ENCODE results near the gene PTGER2. TPM values are rescaled to one million over a fixed set of nuclear protein-coding genes. Genes with fewer than 3 reads are reported as not detected.

The PTGER2 gene
- total RNA-seq, 3 donors from 2014 or later = 1.8 to 5.9 (median 4.9) TPM

DNA sequence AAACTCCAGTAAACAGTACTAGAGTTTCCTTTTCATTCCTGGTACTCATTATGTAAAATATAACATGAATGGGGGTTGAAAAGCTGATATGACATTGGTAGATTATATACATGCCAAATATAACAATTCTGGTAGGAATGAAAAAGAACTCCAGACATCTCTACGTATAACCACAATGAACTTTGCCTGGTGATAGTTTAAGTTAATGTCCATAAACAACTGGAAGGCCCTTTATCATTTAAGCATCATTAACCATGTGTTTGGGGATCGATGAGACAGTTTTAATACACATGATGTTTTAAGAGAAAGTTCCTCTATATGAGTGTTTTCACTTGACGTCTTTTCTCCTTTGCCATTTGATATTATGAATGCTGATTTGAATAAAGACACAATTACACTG, 5.8 kb downstream of the PTGER2 start:
- Histone ChIP-seq H3K4me1 (no peaks in the 10 kb centered on the region), H3K27me3 (no peaks in the 10 kb centered on the region), H3K27ac (no peak overlapping the region), H3K4me3 (no peak overlapping the region), H3K36me3 (no peaks in the 10 kb centered on the region), H3K9me3 (peaks cover 0 to 9% of the 10 kb centered on the region in 2 donors)
- intact Hi-C loops (cut with DNase I; ENCODE audit: low total_unique reads) = no loop called here
- TF ChIP-seq POLR2AphosphoS5 (IDR thresholded peaks at IDR 0.05) = no peak
- TF ChIP-seq, protein P1, sequence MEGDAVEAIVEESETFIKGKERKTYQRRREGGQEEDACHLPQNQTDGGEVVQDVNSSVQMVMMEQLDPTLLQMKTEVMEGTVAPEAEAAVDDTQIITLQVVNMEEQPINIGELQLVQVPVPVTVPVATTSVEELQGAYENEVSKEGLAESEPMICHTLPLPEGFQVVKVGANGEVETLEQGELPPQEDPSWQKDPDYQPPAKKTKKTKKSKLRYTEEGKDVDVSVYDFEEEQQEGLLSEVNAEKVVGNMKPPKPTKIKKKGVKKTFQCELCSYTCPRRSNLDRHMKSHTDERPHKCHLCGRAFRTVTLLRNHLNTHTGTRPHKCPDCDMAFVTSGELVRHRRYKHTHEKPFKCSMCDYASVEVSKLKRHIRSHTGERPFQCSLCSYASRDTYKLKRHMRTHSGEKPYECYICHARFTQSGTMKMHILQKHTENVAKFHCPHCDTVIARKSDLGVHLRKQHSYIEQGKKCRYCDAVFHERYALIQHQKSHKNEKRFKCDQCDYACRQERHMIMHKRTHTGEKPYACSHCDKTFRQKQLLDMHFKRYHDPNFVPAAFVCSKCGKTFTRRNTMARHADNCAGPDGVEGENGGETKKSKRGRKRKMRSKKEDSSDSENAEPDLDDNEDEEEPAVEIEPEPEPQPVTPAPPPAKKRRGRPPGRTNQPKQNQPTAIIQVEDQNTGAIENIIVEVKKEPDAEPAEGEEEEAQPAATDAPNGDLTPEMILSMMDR (IDR thresholded peaks at IDR 0.05) = no peak
- DNase-seq (ENCODE audit: low spot score in 2 of 2) = no peak

DNA sequence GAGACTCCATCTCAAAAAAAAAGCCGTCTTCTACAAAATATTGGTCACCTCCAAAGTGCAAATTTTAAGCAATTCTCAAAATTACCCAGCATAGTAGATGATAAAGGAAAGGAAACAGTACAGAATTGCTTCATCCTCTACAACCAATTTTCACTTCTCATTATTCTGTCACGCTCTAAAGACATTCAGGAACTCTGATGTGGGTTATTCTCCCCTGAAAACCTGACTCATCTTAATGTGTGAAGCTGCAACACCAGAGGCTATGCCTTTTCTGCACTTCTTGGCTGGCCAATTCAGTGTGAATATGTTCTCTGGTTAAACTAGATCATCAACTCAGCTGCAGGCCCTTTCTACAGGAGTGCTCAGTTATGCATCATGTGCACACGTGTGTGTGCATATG, 11.0 kb downstream of the PTGER2 start:
- DNase-seq (ENCODE audit: low spot score in 2 of 2) = no peak
- Histone ChIP-seq H3K4me1 (no peaks in the 10 kb centered on the region), H3K27ac (no peak overlapping the region), H3K27me3 (no peaks in the 10 kb centered on the region), H3K9me3 (peaks cover 0 to 9% of the 10 kb centered on the region in 2 donors), H3K4me3 (no peak overlapping the region), H3K36me3 (no peaks in the 10 kb centered on the region)
- no peak for TF ChIP-seq POLR2A (IDR thresholded peaks at IDR 0.05)
- intact Hi-C loops (cut with DNase I; ENCODE audit: low total_unique reads) = no loop called here

GRCh38 chr14:52325630-52326029, 11.5 kb downstream of the PTGER2 start:
- intact Hi-C loops (cut with DNase I; ENCODE audit: low total_unique reads) = no loop called here

DNA sequence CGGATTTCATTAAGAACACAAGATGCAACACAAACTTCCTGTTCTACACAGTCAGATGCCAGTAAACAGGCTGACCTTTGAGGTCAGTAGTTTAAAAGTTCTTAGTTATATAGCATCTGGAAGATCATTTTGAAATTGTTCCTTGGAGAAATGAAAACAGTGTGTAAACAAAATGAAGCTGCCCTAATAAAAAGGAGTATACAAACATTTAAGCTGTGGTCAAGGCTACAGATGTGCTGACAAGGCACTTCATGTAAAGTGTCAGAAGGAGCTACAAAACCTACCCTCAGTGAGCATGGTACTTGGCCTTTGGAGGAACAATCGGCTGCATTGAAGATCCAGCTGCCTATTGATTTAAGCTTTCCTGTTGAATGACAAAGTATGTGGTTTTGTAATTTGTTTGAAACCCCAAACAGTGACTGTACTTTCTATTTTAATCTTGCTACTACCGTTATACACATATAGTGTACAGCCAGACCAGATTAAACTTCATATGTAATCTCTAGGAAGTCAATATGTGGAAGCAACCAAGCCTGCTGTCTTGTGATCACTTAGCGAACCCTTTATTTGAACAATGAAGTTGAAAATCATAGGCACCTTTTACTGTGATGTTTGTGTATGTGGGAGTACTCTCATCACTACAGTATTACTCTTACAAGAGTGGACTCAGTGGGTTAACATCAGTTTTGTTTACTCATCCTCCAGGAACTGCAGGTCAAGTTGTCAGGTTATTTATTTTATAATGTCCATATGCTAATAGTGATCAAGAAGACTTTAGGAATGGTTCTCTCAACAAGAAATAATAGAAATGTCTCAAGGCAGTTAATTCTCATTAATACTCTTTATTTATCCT, 13.5 kb downstream of the PTGER2 start:
- intact Hi-C loops (cut with DNase I; ENCODE audit: low total_unique reads) = no loop called here
- H3K27ac ChIP-seq = no peak overlapping the region

More at GRCh38 chr14:52325630-52326029, 11.5 kb downstream of the PTGER2 start:
- Histone ChIP-seq H3K36me3 (no peaks in the 10 kb centered on the region), H3K4me1 (no peaks in the 10 kb centered on the region), H3K4me3 (no peak overlapping the region), H3K9me3 (peaks cover 0 to 9% of the 10 kb centered on the region in 2 donors), H3K27ac (no peak overlapping the region), H3K27me3 (no peaks in the 10 kb centered on the region)
- no peak for DNase-seq (ENCODE audit: low spot score in 2 of 2)
- TF ChIP-seq POLR2A (IDR thresholded peaks at IDR 0.05) = no peak
- no peak for TF ChIP-seq POLR2AphosphoS5 (IDR thresholded peaks at IDR 0.05)

DNA sequence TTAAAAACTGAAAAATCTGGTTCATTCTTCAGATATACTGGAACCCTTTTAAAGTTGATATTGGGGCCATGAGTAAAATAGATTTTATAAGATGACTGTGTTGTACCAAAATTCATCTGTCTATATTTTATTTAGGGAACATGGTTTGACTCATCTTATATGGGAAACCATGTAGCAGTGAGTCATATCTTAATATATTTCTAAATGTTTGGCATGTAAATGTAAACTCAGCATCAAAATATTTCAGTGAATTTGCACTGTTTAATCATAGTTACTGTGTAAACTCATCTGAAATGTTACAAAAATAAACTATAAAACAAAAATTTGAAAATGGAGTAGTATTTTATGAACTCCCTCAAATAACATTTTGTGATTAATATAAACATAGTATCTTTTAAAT, 14.2 kb downstream of the PTGER2 start:
- no peak overlapping the region for H3K27ac ChIP-seq
- intact Hi-C loops (cut with DNase I; ENCODE audit: low total_unique reads) = no loop called here
- TF ChIP-seq POLR2AphosphoS5 (IDR thresholded peaks at IDR 0.05) (no peak), POLR2A (IDR thresholded peaks at IDR 0.05) (no peak)
- TF ChIP-seq, protein P1 (IDR thresholded peaks at IDR 0.05) = no peak
- H3K9me3 ChIP-seq = peaks cover 0 to 2% of the 10 kb centered on the region in 2 donors
- no peaks in the 10 kb centered on the region for H3K4me1 ChIP-seq
- H3K27me3 ChIP-seq = no peaks in the 10 kb centered on the region
- H3K36me3 ChIP-seq = no peaks in the 10 kb centered on the region
- DNase-seq (ENCODE audit: low spot score in 2 of 2) = no peak
- H3K4me3 ChIP-seq = no peak overlapping the region

More for the DNA sequence above, 13.5 kb downstream of the PTGER2 start:
- TF ChIP-seq POLR2A (IDR thresholded peaks at IDR 0.05) (no peak), POLR2AphosphoS5 (IDR thresholded peaks at IDR 0.05) (no peak)
- TF ChIP-seq, protein P1 (IDR thresholded peaks at IDR 0.05) = no peak
- no peak for DNase-seq (ENCODE audit: low spot score in 2 of 2)
- peaks cover 0 to 6% of the 10 kb centered on the region in 2 donors for H3K9me3 ChIP-seq
- H3K4me3 ChIP-seq = no peak overlapping the region
- H3K36me3 ChIP-seq = no peaks in the 10 kb centered on the region
- no peaks in the 10 kb centered on the region for H3K27me3 ChIP-seq
- H3K4me1 ChIP-seq = no peaks in the 10 kb centered on the region

- H3K27ac ChIP-seq = no peak overlapping the region
- no peaks in the 10 kb centered on the region for H3K27me3 ChIP-seq
- no peaks in the 10 kb centered on the region for H3K9me3 ChIP-seq
- TF ChIP-seq, protein P1 (IDR thresholded peaks at IDR 0.05) = no peak
- TF ChIP-seq POLR2AphosphoS5 (IDR thresholded peaks at IDR 0.05) (no peak), POLR2A (IDR thresholded peaks at IDR 0.05) (no peak)
- no peak for DNase-seq (ENCODE audit: low spot score in 2 of 2)
- H3K36me3 ChIP-seq = no peaks in the 10 kb centered on the region
- no peaks in the 10 kb centered on the region for H3K4me1 ChIP-seq
- no peak overlapping the region for H3K4me3 ChIP-seq
- intact Hi-C loops (cut with DNase I; ENCODE audit: low total_unique reads) = no loop called here
Measured at GRCh38 chr14:52329678-52330369, 15.7 kb downstream of the PTGER2 start.
